NCI-H146 treated with DMSO at 0.1 percent for 48 hours (cell line): ENCODE results near the gene MRFAP1.
A peak's percentile ranks its signal among the peaks of the same experiment; 100 is the strongest.
"Not testable (repeated sequence)": the region's sequence is repeated elsewhere in the genome, so short reads cannot be mapped to it uniquely, and the experiment has no call there.

ENCODE experiments used
- DNase-seq: peaks from one replicate; lab custom pipeline; 2025; ENCODE audit not compliant: unreplicated experiment; lab: John Stamatoyannopoulos, UW

MRFAP1 gene

GRCh38 chr4:6663596-6664393, 23.3 kb downstream of the MRFAP1 start:
- no peak for DNase-seq

- no peak for DNase-seq
Observed at GRCh38 chr4:6665320-6665654, 24.8 kb downstream of the MRFAP1 start.

- no peak for DNase-seq
Observed at GRCh38 chr4:6668391-6668790, 27.9 kb downstream of the MRFAP1 start.

GRCh38 chr4:6671648-6672047, 31.2 kb downstream of the MRFAP1 start:
- no peak for DNase-seq

GRCh38 chr4:6672131-6672530, 31.6 kb downstream of the MRFAP1 start:
- DNase-seq: no peak

GRCh38 chr4:6672541-6673190, 32.2 kb downstream of the MRFAP1 start:
- not testable (repeated sequence) for DNase-seq

- peak; percentile 9 for DNase-seq
Observed at GRCh38 chr4:6673191-6673659, 32.7 kb downstream of the MRFAP1 start.

GRCh38 chr4:6673660-6674499, 33.4 kb downstream of the MRFAP1 start:
- DNase-seq: peak; percentile 79

GRCh38 chr4:6674500-6675149, 34.1 kb downstream of the MRFAP1 start:
- peak; percentile 60 for DNase-seq

GRCh38 chr4:6676722-6677558, 36.5 kb downstream of the MRFAP1 start:
- DNase-seq: no peak

- no peak for DNase-seq
Observed at GRCh38 chr4:6680372-6681034, 40.0 kb downstream of the MRFAP1 start.

- DNase-seq: peak; percentile 1
Observed at GRCh38 chr4:6681191-6681590, 40.7 kb downstream of the MRFAP1 start.

- no peak for DNase-seq
Observed at GRCh38 chr4:6682862-6683590, 42.5 kb downstream of the MRFAP1 start.

GRCh38 chr4:6684656-6685055, 44.2 kb downstream of the MRFAP1 start:
- no peak for DNase-seq

GRCh38 chr4:6686104-6686787, 45.8 kb downstream of the MRFAP1 start:
- DNase-seq: no peak

- DNase-seq: no peak
Observed at GRCh38 chr4:6687947-6688878, 47.7 kb downstream of the MRFAP1 start.

- no peak for DNase-seq
Observed at GRCh38 chr4:6688879-6689505, 48.5 kb downstream of the MRFAP1 start.
